ENCODE measurements around the gene MXRA8. TPM values are rescaled to one million over a fixed set of nuclear protein-coding genes. Genes with fewer than 3 reads are reported as not detected.
"Not testable (repeated sequence)": the region's sequence is repeated elsewhere in the genome, so short reads cannot be mapped to it uniquely, and the experiment has no call there.

Gene MXRA8
- total RNA-seq, 1 donor from 2014 or later, result 440 TPM

DNA sequence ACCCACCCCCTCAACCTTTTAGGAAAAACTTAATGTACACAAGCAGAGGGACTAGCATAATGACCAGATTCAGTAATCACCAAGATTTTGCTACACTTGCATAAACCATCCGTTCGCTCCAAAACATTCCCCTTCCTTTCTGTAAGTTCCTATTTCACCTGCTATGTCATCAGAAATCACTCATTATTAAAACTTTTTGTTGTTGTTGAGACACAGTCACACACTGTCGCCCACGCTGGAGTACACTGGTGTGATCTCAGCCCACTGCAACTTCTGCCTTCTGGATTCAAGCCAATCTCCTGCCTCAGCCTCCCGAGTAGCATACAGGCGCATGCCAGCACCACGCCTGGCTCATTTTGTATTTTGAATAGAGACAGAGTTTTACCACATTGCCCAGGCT lies 45.3 kb upstream of the MXRA8 start:
- peaks cover 37% of the 10 kb centered on the region for H3K4me1 Mint-ChIP-seq (ENCODE audit: unreplicated experiment)
- peaks cover 26% of the 10 kb centered on the region for H3K36me3 Mint-ChIP-seq (ENCODE audit: unreplicated experiment)
- H3K27ac Mint-ChIP-seq (ENCODE audit: unreplicated experiment), result peak overlapping the region; percentile 55
- TF ChIP-seq, protein P1, sequence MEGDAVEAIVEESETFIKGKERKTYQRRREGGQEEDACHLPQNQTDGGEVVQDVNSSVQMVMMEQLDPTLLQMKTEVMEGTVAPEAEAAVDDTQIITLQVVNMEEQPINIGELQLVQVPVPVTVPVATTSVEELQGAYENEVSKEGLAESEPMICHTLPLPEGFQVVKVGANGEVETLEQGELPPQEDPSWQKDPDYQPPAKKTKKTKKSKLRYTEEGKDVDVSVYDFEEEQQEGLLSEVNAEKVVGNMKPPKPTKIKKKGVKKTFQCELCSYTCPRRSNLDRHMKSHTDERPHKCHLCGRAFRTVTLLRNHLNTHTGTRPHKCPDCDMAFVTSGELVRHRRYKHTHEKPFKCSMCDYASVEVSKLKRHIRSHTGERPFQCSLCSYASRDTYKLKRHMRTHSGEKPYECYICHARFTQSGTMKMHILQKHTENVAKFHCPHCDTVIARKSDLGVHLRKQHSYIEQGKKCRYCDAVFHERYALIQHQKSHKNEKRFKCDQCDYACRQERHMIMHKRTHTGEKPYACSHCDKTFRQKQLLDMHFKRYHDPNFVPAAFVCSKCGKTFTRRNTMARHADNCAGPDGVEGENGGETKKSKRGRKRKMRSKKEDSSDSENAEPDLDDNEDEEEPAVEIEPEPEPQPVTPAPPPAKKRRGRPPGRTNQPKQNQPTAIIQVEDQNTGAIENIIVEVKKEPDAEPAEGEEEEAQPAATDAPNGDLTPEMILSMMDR (IDR thresholded peaks at IDR 0.05), result no peak
- DNase-seq (ENCODE audit: extremely low spot score, unreplicated experiment), result no peak
- no peak overlapping the region for H3K4me3 Mint-ChIP-seq (ENCODE audit: unreplicated experiment)
- H3K27me3 Mint-ChIP-seq (ENCODE audit: unreplicated experiment), result no peaks in the 10 kb centered on the region
- H3K9me3 Mint-ChIP-seq (ENCODE audit: unreplicated experiment), result no peaks in the 10 kb centered on the region

DNA sequence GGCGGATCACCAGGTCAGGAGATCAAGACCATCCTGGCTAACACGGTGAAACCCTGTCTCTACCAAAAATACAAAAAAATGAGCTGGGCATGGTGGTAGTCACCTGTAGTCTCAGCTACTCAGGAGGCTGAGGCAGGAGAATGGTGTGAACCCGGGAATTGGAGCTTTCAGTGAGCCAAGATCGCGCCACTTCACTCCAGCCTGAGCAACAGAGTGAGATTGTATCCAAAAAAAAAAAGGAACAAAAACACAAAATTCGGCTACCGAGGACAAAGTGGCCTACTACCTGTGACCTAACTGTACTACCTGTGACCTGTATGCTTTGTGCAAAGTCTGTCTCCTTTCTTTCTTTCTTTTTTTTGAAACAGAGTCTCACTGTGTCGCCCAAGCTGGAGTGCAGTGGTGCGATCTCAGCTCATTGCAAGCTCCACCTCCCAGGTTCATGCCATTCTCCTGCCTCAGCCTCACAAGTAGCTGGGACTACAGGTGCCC lies 44.6 kb upstream of the MXRA8 start:
- peaks cover 36% of the 10 kb centered on the region for H3K4me1 Mint-ChIP-seq (ENCODE audit: unreplicated experiment)
- not testable (repeated sequence) for DNase-seq (ENCODE audit: extremely low spot score, unreplicated experiment); H3K27me3 Mint-ChIP-seq (ENCODE audit: unreplicated experiment); H3K9me3 Mint-ChIP-seq (ENCODE audit: unreplicated experiment); H3K4me3 Mint-ChIP-seq (ENCODE audit: unreplicated experiment); H3K27ac Mint-ChIP-seq (ENCODE audit: unreplicated experiment)
- H3K36me3 Mint-ChIP-seq (ENCODE audit: unreplicated experiment), result peaks cover 26% of the 10 kb centered on the region

- Mint-ChIP-seq H3K9me3 (ENCODE audit: unreplicated experiment) (no peaks in the 10 kb centered on the region), H3K4me1 (ENCODE audit: unreplicated experiment) (peaks cover 38% of the 10 kb centered on the region), H3K4me3 (ENCODE audit: unreplicated experiment) (peak overlapping the region; percentile 36), H3K36me3 (ENCODE audit: unreplicated experiment) (peaks cover 26% of the 10 kb centered on the region), H3K27ac (ENCODE audit: unreplicated experiment) (peak overlapping the region; percentile 60), H3K27me3 (ENCODE audit: unreplicated experiment) (no peaks in the 10 kb centered on the region)
- TF ChIP-seq, protein P1 (IDR thresholded peaks at IDR 0.05), result peak; percentile 62
- no peak for DNase-seq (ENCODE audit: extremely low spot score, unreplicated experiment)
These were observed 43.9 kb upstream of the MXRA8 start for GRCh38 chr1:1402072-1402900.

GRCh38 chr1:1401457-1402010 lies 43.2 kb upstream of the MXRA8 start:
- Mint-ChIP-seq H3K27ac (ENCODE audit: unreplicated experiment) (no peak overlapping the region), H3K9me3 (ENCODE audit: unreplicated experiment) (no peaks in the 10 kb centered on the region), H3K27me3 (ENCODE audit: unreplicated experiment) (no peaks in the 10 kb centered on the region), H3K4me1 (ENCODE audit: unreplicated experiment) (peaks cover 36% of the 10 kb centered on the region), H3K4me3 (ENCODE audit: unreplicated experiment) (peak overlapping the region; percentile 36), H3K36me3 (ENCODE audit: unreplicated experiment) (peaks cover 26% of the 10 kb centered on the region)
- DNase-seq (ENCODE audit: extremely low spot score, unreplicated experiment), result no peak
- TF ChIP-seq, protein P1 (IDR thresholded peaks at IDR 0.05), result no peak

- H3K27me3 Mint-ChIP-seq (ENCODE audit: unreplicated experiment), result no peaks in the 10 kb centered on the region
- peaks cover 26% of the 10 kb centered on the region for H3K36me3 Mint-ChIP-seq (ENCODE audit: unreplicated experiment)
- H3K4me3 Mint-ChIP-seq (ENCODE audit: unreplicated experiment), result peak overlapping the region; percentile 85
- peaks cover 31% of the 10 kb centered on the region for H3K4me1 Mint-ChIP-seq (ENCODE audit: unreplicated experiment)
- H3K9me3 Mint-ChIP-seq (ENCODE audit: unreplicated experiment), result no peaks in the 10 kb centered on the region
- TF ChIP-seq, protein P1 (IDR thresholded peaks at IDR 0.05), result no peak
- no peak for DNase-seq (ENCODE audit: extremely low spot score, unreplicated experiment)
- H3K27ac Mint-ChIP-seq (ENCODE audit: unreplicated experiment), result peak overlapping the region; percentile 84
These were observed 42.5 kb upstream of the MXRA8 start for GRCh38 chr1:1400576-1401456.
